ENCODE data around the gene CDT1. TPM values are rescaled to one million over a fixed set of nuclear protein-coding genes. Genes with fewer than 3 reads are reported as not detected.

The CDT1 gene
- total RNA-seq, 4 donors from 2014 or later = 0.17 to 1.4 (median 0.34) TPM; not detected in 1

- intact Hi-C loops (cut with DNase I) = no loop called here
- TF ChIP-seq EP300 (IDR thresholded peaks at IDR 0.05) = no peak
- TF ChIP-seq POLR2AphosphoS5 (IDR thresholded peaks at IDR 0.05) = no peak
- no peak for TF ChIP-seq CTCF (IDR thresholded peaks at IDR 0.05)
- no peak for TF ChIP-seq POLR2A (IDR thresholded peaks at IDR 0.05; ENCODE audit: low read depth)
- no peak overlapping the region for H3K4me3 ChIP-seq
- WGBS = 88% methylated on average over 10 of the region's 24 CpGs
- no peaks in the 10 kb centered on the region for H3K9me3 ChIP-seq
- H3K27ac ChIP-seq (replicated peaks in 1 of 4) = no peak overlapping the region
- H3K36me3 ChIP-seq = peaks cover 0 to 28% (median 24%) of the 10 kb centered on the region in 4 donors
- H3K27me3 ChIP-seq = peaks cover 0 to 13% (median 0%) of the 10 kb centered on the region in 4 donors
- no peak for DNase-seq (ENCODE audit: extremely low spot score)
- H3K4me1 ChIP-seq = peaks cover 28 to 55% (median 49%) of the 10 kb centered on the region in 4 donors
Measured at GRCh38 chr16:88807142-88807625, 3.6 kb downstream of the CDT1 start.

- Histone ChIP-seq H3K4me3 (no peak overlapping the region), H3K27me3 (peaks cover 0 to 13% (median 0%) of the 10 kb centered on the region in 4 donors), H3K9me3 (no peaks in the 10 kb centered on the region), H3K4me1 (peaks cover 32 to 55% (median 49%) of the 10 kb centered on the region in 4 donors), H3K36me3 (peaks cover 0 to 28% (median 24%) of the 10 kb centered on the region in 4 donors), H3K27ac (replicated peaks in 1 of 4) (no peak overlapping the region)
- TF ChIP-seq POLR2AphosphoS5 (IDR thresholded peaks at IDR 0.05) (no peak), POLR2A (IDR thresholded peaks at IDR 0.05; ENCODE audit: low read depth) (no peak), EP300 (IDR thresholded peaks at IDR 0.05) (no peak), CTCF (IDR thresholded peaks at IDR 0.05) (no peak)
- WGBS = 95% methylated on average over 15 of the region's 26 CpGs
- no peak for DNase-seq (ENCODE audit: extremely low spot score)
- intact Hi-C loops (cut with DNase I) = no loop called here
Measured at GRCh38 chr16:88807626-88808453, 4.3 kb downstream of the CDT1 start.

GRCh38 chr16:88809068-88809675, 5.6 kb downstream of the CDT1 start:
- no peak overlapping the region for H3K4me3 ChIP-seq
- intact Hi-C loops (cut with DNase I) = no loop called here
- no peaks in the 10 kb centered on the region for H3K9me3 ChIP-seq
- no peak for DNase-seq (ENCODE audit: extremely low spot score)
- H3K27ac ChIP-seq (replicated peaks in 1 of 4) = no peak overlapping the region
- TF ChIP-seq POLR2AphosphoS5 (IDR thresholded peaks at IDR 0.05) = no peak
- TF ChIP-seq CTCF (IDR thresholded peaks at IDR 0.05) = no peak
- no peak for TF ChIP-seq POLR2A (IDR thresholded peaks at IDR 0.05; ENCODE audit: low read depth)
- no peak for TF ChIP-seq EP300 (IDR thresholded peaks at IDR 0.05)
- peaks cover 0 to 28% (median 24%) of the 10 kb centered on the region in 4 donors for H3K36me3 ChIP-seq
- H3K4me1 ChIP-seq = peaks cover 31 to 56% (median 47%) of the 10 kb centered on the region in 4 donors
- peaks cover 0 to 8% (median 0%) of the 10 kb centered on the region in 4 donors for H3K27me3 ChIP-seq
- 81% methylated on average over 3 of the region's 10 CpGs for WGBS

- peaks cover 0 to 3% (median 0%) of the 10 kb centered on the region in 4 donors for H3K27me3 ChIP-seq
- DNase-seq (ENCODE audit: extremely low spot score) = no peak
- peak overlapping the region in 2 of 4 donors; percentile 86 to 97 for H3K27ac ChIP-seq (replicated peaks in 1 of 4)
- H3K4me1 ChIP-seq = peaks cover 26 to 51% (median 42%) of the 10 kb centered on the region in 4 donors
- TF ChIP-seq CTCF (IDR thresholded peaks at IDR 0.05) = no peak
- no peak for TF ChIP-seq POLR2AphosphoS5 (IDR thresholded peaks at IDR 0.05)
- TF ChIP-seq EP300 (IDR thresholded peaks at IDR 0.05) = no peak
- no peak for TF ChIP-seq POLR2A (IDR thresholded peaks at IDR 0.05; ENCODE audit: low read depth)
- no peaks in the 10 kb centered on the region for H3K9me3 ChIP-seq
- intact Hi-C loops (cut with DNase I) = loop anchor here (10.0 kb wide), 1 partner anchor 365 kb away; the partner anchor contains the start of gene CDH15
- peak overlapping the region in 2 of 4 donors; percentile 77 to 81 for H3K4me3 ChIP-seq
- WGBS = 100% methylated on average over 4 of the region's 10 CpGs
- peaks cover 0 to 28% (median 24%) of the 10 kb centered on the region in 4 donors for H3K36me3 ChIP-seq
Measured at GRCh38 chr16:88809676-88810165, 6.1 kb downstream of the CDT1 start.

All from esophagus muscularis mucosa (tissue), 4 donors.